ENCODE data around the gene DNM3.

The DNM3 gene

GRCh38 chr1:172382990-172383389, 541.7 kb downstream of the DNM3 start:
- DNase-seq: no peak

DNA sequence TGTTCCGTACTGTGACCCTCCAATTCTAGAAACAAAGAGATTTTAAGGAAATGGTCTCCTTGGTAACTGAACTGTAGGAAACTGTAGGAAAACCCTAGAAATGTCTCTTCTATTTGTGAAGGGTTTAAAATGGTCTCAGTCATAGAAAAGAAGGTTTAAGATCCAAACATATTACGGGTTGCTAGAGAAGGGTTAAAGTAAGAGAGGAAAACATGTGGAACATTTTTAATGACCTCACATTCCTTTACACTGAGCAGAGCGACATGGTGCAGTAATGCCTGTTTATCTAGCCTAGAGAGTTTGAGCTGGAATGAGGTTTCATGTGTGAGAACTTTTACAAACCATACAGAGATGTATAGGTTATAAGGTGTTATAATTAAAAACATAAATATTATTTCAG, 542.2 kb downstream of the DNM3 start:
- DNase-seq: no peak

DNA sequence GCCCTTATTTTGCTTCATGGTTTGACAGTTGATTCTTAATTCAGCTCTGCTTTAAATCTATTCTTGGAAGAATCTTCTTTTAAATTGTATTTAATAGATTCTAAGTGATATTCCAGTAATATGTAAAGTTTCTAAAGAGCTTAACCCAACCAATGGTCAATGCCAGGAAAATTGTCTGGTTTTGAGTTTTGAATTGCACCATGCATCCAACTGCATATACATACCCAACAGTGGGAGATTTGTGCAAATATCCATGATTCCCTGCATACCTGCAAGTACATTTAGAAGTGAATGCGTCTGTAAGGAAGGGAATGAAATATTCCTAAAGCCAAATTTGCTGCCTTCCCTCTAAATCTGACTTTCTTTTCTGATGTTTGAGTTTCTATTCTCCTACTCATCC, 543.4 kb downstream of the DNM3 start:
- DNase-seq: no peak

DNA sequence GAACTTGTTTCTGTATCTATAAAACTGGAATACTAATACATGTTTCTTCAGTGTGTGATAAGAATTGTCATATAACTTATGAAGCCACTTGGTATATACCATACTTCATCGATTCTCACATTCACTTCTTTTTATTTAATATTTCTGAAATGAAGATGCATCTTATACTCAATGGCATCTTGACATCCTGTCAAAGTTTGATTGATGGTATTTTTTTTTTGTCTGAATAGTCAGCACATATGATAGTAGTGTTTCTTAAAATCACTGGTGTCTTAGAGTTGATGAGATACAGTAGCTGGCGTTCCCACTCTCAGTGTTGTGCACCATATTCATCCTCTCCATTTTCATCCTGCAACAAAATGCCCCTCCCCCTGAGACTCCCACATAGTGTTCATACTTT, 544.7 kb downstream of the DNM3 start:
- DNase-seq: no peak

DNA sequence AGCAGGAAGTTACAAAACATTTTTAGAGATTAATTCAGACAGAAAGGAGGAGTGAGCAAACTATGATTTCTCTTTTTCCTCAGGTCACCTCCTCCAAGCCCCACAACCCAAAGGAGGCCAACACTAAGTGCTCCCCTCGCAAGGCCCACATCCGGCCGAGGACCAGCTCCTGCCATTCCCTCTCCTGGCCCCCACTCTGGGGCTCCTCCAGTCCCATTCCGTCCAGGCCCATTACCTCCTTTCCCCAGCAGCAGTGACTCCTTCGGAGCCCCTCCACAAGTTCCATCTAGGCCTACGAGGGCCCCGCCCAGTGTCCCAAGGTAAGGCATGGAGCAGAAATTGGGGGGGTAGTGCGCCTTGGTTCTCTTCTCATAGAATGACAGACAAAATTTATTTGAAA, 547.2 kb downstream of the DNM3 start:
- DNase-seq: no peak

DNA sequence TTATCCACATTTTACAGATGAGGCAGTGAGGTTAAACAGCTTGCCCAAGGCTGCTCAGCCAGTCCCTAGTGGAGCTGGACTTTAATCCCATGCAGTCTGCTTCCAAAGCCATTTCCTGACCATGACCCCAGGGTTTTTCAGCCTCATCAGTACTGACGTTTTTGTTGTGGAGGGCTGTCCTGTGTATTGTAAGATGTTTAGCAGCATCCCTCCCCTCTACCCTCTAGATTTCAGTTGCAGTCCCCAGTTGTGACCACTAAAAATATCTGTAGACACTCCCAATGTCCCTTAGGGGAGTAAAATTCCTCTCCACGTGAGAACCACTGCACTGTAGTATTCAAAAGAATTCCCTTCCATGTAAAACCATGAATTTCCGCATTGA, 549.0 kb downstream of the DNM3 start:
- DNase-seq: no peak

DNA sequence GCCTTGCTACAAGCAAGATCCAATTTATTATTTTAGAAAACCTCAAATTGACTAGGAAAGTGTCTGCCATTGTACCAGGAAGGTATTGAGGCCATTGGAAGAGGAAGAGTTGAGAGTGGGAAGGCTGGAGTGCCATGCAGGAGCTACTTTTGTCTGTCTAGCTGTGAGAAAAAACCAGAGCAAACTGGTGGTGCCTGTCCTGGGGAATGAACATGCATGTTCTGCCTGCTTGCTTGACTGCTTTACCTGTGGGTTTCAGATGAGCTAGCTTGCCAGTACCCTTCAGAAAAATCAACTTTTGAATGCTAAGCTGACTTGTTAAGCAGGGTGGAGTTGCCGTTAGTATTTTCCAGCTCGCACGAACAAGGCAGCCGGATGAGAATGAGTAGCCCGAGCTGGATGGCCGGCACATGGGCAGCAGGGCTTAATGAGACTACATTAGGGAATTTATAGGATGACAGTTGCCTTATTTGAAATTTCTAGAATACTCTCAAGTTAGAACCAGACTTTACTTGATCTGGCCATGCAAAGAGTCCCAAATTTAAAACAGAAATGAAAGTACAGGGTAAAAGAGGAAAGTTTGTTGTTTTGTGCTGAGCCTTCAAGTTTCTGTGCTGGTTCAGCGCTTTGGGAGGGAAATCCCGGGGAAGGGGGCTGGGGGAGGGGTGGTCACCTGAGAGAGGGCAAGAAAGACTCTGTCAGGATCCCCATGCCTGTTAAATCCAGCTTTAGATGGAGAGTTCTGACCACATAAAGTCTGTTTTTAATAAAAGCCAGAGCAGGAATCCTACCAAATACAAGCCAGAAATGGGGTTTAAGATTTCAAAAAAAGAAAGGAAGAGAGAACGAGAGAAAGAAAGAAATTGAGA, 549.6 kb downstream of the DNM3 start:
- DNase-seq: no peak

- no peak for DNase-seq
These were observed 550.7 kb downstream of the DNM3 start for GRCh38 chr1:172391976-172392375.

GRCh38 chr1:172393354-172393753, 552.1 kb downstream of the DNM3 start:
- DNase-seq: no peak

DNA sequence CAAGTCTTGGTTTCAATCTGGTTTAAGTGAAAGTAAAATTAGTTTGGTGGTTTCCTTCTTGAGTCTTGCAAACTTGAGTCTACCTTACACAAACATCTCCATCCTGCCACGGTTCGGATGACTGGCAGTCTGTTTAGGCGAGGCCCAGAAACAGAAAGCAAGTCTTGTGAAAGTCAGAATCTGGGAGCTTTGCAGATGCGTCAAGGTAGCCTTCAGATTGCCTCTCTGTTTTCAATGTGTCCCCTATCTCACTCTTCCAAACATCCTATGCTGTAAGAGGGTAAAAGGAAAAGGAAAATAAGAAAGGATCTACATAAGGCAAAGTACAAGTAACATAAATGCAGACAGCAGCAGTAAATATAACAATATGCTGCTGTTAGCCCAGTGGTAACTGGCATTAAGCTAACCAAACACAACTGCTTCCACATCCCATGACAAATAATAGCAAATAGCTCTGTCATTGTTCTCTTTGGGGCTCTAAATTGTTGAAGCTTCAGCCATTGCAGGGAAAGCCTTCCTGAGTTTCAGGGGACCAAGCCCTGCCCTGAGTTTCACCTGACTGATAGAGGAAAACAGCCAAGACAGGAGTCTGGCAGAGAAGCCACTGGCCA, 552.9 kb downstream of the DNM3 start:
- no peak for DNase-seq

DNA sequence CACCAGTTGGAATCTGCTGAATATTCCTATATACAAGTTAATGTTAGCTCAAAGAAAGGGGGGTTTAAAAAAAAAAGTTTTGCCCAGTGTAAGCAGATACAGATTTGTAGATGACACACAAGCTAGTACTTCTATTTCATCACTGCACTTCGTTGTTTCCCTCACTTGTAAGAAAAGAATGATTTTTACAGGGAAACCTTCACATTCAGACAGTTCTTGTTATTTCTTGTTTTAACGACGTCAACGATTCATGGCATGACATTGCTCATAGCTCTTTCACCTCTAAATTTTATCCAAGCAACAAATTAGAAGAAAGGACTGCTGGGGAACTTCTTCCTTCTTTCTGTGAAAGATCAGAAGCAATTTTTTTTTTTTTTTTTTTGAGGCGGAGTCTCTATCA, 553.5 kb downstream of the DNM3 start:
- DNase-seq: no peak

DNA sequence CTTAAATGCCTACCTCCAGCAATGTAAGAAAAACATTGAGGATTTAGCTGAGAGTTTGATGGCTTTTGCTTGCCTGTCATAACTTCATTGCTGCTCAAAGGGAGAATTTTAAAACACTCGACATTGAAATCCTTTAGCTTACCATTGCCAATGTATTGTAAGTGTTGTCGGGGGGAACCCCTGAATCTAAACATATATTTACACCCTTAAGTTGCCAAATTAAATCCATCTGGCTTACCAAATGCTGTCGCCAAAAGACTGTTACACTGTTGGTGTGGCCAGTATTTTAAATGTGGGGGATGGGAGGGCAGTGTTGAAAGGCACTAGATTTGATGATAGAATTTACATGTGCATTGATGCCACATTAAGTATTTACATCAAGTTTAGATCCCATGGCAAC, 554.3 kb downstream of the DNM3 start:
- DNase-seq: no peak

GRCh38 chr1:172397221-172397620, 555.9 kb downstream of the DNM3 start:
- DNase-seq: no peak

GRCh38 chr1:172397633-172398032, 556.3 kb downstream of the DNM3 start:
- DNase-seq: no peak

DNA sequence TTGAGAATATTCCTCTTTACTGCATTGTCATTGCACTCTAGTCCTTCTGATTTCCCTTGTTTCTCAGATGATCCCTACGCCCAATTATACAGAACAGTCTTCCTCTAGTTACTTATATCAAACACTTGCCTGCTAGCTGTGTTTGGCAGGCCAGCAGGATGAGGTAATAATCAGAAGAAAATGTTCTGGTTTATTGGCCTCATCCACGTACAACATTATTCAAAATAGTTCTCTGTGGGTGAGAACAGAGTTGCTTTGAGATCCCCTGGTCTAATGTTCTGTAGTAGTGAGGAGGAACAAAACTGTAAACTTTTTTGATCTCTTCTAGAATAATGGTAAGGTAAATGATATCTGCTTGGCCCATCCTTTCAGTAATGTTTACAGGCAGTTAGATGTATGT, 556.9 kb downstream of the DNM3 start:
- no peak for DNase-seq

DNA sequence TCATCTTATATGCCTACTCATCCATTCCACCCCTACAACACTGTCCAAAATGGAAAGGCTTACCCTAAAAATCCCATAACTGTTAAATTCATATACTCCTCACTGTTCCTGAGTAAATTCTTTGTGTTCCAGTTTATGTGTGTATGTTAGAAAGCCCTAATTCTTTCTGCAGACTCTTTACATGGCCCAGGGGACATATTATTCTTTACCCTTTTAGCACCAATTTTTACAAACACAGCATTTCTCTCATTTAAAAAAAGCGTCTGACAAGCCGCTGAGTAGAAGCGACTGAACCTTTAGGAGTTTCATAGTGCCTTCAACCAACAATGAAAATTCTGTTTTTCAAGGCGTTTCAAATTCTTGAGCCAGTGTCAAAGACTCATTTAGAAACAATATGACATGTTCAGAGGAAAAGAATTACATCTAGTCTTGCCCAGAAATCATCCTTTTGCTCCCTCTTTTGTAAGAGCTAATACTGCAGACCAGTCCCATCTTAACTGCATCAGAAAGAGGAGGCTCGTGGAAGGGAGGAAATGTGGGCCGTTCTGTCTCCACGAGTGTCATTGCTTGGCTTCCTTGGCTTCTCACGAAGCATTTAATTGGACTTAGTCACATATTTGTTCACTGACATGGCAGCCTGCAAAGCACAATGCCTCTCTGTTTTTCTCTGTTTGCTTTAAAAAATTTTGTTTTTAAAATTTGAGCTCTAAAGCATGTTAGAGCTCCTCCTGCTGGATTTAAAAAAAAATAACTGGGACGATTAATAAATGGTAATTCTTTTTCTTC, 557.9 kb downstream of the DNM3 start:
- DNase-seq: peak; percentile 5

GRCh38 chr1:172399756-172400721, 558.7 kb downstream of the DNM3 start:
- DNase-seq: no peak

- DNase-seq: no peak
These were observed 559.4 kb downstream of the DNM3 start for GRCh38 chr1:172400722-172401105.

GRCh38 chr1:172401477-172401876, 560.2 kb downstream of the DNM3 start:
- no peak for DNase-seq

GRCh38 chr1:172401892-172402291, 560.6 kb downstream of the DNM3 start:
- DNase-seq: no peak

DNA sequence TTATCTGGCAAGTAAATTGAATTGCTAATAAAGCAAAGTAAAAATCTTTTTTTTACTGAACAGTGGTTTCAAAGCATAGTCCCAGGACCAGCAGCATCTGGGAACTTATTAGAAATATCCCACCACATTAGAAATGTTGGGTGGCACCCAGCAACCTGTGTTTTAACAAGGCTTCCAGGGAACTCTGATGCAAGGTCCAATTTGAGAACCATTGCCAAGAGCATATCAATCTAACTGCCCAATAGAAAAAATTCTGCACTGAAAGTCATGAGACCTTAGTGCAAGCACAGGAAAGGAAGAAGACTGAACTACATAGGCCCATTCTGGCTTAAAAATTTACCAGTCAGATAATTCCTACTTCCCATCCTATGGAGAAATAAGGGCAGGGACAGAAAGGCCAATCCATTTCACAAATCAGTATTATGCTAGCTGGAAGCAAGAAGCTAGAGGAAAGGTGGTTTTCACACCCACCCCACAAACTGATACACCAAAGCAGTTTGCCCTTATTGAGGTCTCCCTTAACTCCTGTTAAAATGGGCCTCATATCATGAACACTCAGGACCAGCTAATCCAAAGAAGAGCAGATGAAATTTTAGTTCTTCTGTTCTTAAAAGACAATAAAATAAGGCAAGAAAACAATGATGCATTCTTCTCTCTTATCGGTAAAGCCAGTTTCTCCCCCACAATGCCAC, 561.7 kb downstream of the DNM3 start:
- DNase-seq: no peak

DNA sequence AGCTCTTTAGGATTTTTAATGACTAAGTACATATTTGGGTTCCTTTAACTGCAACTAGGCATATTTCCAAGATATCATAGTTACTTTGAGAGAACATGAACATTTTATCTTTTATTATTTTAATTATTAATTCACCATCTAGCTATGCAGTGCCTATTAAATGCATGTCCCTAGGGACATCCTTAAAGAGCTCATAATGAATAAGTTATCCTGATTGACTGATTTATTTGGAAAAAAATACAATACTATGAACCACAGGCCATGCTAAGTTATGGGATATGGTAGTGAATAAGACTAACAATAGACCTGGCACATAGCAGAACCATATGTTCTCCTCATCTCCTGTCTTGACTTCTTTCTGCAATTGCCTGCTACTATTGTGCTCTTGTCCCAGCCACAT, 562.8 kb downstream of the DNM3 start:
- DNase-seq: no peak

Data from NCI-H1417 treated with DMSO at 0.1 percent for 48 hours (cell line).